SH-SY5Y (cell line): ENCODE measurements around the gene SNTB2.

ENCODE experiments used
- GATA2 ChIP-seq: IDR thresholded peaks from 2 replicates; pipeline ENCODE4 v1.6.1; 2011; ENCODE audit warnings: mild to moderate bottlenecking, low read depth, low read length
- GATA3 ChIP-seq: IDR thresholded peaks from 2 replicates; pipeline ENCODE4 v1.6.1; 2011; ENCODE audit warnings: low read depth, mild to moderate bottlenecking, low read length, moderate library complexity

The SNTB2 gene

GRCh38 chr16:69310653-69311532 is 123.9 kb downstream of the SNTB2 start, which contains the start of gene VPS4A:
VPS4A (plus strand) TSS chr16:69311350; CDS start chr16:69311512, 162 bp downstream.
- TF ChIP-seq GATA2 (no peak), GATA3 (no peak)

- no peak for TF ChIP-seq GATA2
- no peak for TF ChIP-seq GATA3
Measured at GRCh38 chr16:69311533-69312387, 124.8 kb downstream of the SNTB2 start.

GRCh38 chr16:69313469-69313868 is 126.5 kb downstream of the SNTB2 start:
- TF ChIP-seq GATA3, result no peak
- no peak for TF ChIP-seq GATA2

GRCh38 chr16:69314534-69314933 is 127.6 kb downstream of the SNTB2 start:
- no peak for TF ChIP-seq GATA2
- no peak for TF ChIP-seq GATA3

GRCh38 chr16:69315486-69316311 is 128.7 kb downstream of the SNTB2 start:
- TF ChIP-seq GATA3, result no peak
- TF ChIP-seq GATA2, result no peak

- no peak for TF ChIP-seq GATA3
- TF ChIP-seq GATA2, result no peak
Measured at GRCh38 chr16:69316595-69317034, 129.7 kb downstream of the SNTB2 start.

GRCh38 chr16:69318177-69318910 is 131.4 kb downstream of the SNTB2 start:
- no peak for TF ChIP-seq GATA2

- no peak for TF ChIP-seq GATA3
- TF ChIP-seq GATA2, result no peak
Measured at GRCh38 chr16:69318911-69319289, 131.9 kb downstream of the SNTB2 start.

GRCh38 chr16:69319381-69319780 is 132.4 kb downstream of the SNTB2 start:
- TF ChIP-seq GATA3 (no peak), GATA2 (no peak)

GRCh38 chr16:69319826-69320739 is 133.1 kb downstream of the SNTB2 start:
- TF ChIP-seq GATA3 (no peak), GATA2 (no peak)

GRCh38 chr16:69320740-69321073 is 133.7 kb downstream of the SNTB2 start:
- TF ChIP-seq GATA2, result no peak
- TF ChIP-seq GATA3, result no peak

- TF ChIP-seq GATA2 (no peak), GATA3 (no peak)
Measured at GRCh38 chr16:69321080-69321479, 134.1 kb downstream of the SNTB2 start.
